Activated CD4-positive, alpha-beta memory T cell treated with anti-CD3 and anti-CD28 coated beads, Interleukin-2, amount 10 ng/mL, durations not matched to agents 7 days and 5 days (primary cell): ENCODE measurements around the gene GINS1. TPM values are rescaled to one million over a fixed set of nuclear protein-coding genes. Genes with fewer than 3 reads are reported as not detected.

Source experiments
- CTCF ChIA-PET: fragments of 350-600 bp; sonication (Branson Sonifier 250); formaldehyde crosslinking; loops from one replicate; lab custom pipeline; 2021; ENCODE audit warnings: antibody characterized with exemption, inconsistent platforms; lab: Charles Lee
- POLR2A ChIA-PET: fragments of 350-600 bp; sonication (Branson Sonifier 250); formaldehyde crosslinking; loops from one replicate; lab custom pipeline; 2021; ENCODE audit warnings: antibody characterized with exemption; lab: Charles Lee
- DNase-seq: peaks from one replicate; pipeline ENCODE4 v3.0.0-alpha.2; 2020
- H3K27ac Mint-ChIP-seq: one replicate; pipeline ENCODE4 v1.8.0; 2021; ENCODE audit warnings: mild to moderate bottlenecking, mixed read lengths
- H3K27me3 Mint-ChIP-seq: one replicate; pipeline ENCODE4 v1.8.0; 2021; ENCODE audit warnings: mixed read lengths
- H3K36me3 Mint-ChIP-seq: one replicate; pipeline ENCODE4 v1.8.0; 2021; ENCODE audit warnings: low read depth, mixed read lengths
- H3K4me1 Mint-ChIP-seq: one replicate; pipeline ENCODE4 v1.8.0; 2021; ENCODE audit warnings: mixed read lengths
- H3K4me3 Mint-ChIP-seq: one replicate; pipeline ENCODE4 v1.8.0; 2021; ENCODE audit warnings: mild to moderate bottlenecking, mixed read lengths
- H3K9me3 Mint-ChIP-seq: one replicate; pipeline ENCODE4 v1.8.0; 2021; ENCODE audit warnings: mixed read lengths
- total RNA-seq, 2 experiments: library from RNA; stranded (reverse); gene quantifications; one replicate each; pipeline ENCODE4 v1.2.3, GENCODE V29; 2021

The GINS1 gene
- total RNA-seq, 2 experiments from 2014 or later, result 27.5 to 28.0 TPM

DNA sequence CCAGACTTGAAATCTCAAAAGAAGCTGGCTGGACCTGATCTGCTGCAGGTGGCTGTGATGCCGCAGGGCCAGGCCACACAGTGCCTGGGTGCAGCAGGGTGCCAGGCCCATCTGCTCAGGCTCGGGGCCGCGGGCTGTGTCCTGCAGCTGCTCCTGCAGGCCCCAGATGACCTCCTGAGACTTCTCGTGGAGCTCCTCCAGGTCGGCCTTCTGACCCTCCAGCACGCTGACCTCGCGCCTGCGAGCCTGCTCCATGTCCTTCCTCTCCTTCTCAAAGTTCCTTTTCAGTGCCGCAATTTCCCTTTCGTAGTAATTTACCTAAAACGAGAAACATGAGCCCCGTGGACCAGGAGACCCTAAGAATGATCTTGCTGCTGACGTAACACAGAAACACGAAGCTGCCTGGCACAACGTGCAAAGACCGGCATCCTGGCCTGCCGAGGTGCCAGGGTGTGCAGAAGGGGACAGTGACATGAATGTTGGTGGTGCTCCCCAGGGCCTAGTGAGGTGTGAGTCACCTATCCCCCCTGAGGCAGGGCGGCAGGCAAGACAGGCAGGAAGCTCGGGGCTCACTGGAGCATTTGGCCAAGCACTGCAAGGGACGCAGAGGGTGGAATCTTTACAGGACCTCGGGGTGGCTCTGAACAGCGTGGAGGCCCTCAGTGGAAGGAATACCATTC, 71.6 kb downstream of the GINS1 start:
- no peaks in the 10 kb centered on the region for H3K36me3 Mint-ChIP-seq
- ChIA-PET POLR2A (no interaction called here), CTCF (interaction anchor here (0.8 kb wide), 1 partner anchor 284 kb away, joined by 3 read pairs; no protein-coding TSS in a partner anchor)
- no peak overlapping the region for H3K4me3 Mint-ChIP-seq
- H3K9me3 Mint-ChIP-seq, result no peaks in the 10 kb centered on the region
- no peak for DNase-seq
- H3K4me1 Mint-ChIP-seq, result no peaks in the 10 kb centered on the region
- no peaks in the 10 kb centered on the region for H3K27me3 Mint-ChIP-seq
- no peak overlapping the region for H3K27ac Mint-ChIP-seq

- no peaks in the 10 kb centered on the region for H3K9me3 Mint-ChIP-seq
- no peak for DNase-seq
- H3K27ac Mint-ChIP-seq, result no peak overlapping the region
- ChIA-PET POLR2A (no interaction called here), CTCF (no interaction called here)
- H3K27me3 Mint-ChIP-seq, result no peaks in the 10 kb centered on the region
- H3K36me3 Mint-ChIP-seq, result no peaks in the 10 kb centered on the region
- H3K4me3 Mint-ChIP-seq, result no peak overlapping the region
- peaks cover 4% of the 10 kb centered on the region for H3K4me1 Mint-ChIP-seq
These were observed 72.2 kb downstream of the GINS1 start for GRCh38 chr20:25479638-25480037.

DNA sequence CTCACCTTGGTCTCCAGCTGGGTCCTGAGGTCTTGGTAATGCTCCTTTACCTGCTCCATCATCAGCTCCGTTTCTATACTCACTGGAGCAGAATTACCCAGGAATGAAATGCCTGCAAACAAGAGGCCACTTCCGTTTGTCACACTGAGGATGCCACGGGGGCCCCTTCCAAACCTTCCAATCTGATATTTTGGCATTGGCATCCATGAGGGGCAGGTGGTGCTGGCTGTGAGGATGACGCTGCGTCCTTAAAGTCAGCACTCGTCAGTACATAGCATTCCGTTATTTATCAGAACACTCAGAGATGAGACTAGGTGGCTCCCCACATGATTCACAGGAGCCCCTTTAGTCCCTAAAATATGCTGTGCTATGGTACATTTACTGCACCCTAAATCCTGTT, 72.7 kb downstream of the GINS1 start:
- Mint-ChIP-seq H3K4me3 (no peak overlapping the region), H3K4me1 (peaks cover 9% of the 10 kb centered on the region), H3K36me3 (no peaks in the 10 kb centered on the region), H3K9me3 (no peaks in the 10 kb centered on the region), H3K27me3 (no peaks in the 10 kb centered on the region), H3K27ac (no peak overlapping the region)
- ChIA-PET CTCF (no interaction called here), POLR2A (no interaction called here)
- DNase-seq, result no peak

DNA sequence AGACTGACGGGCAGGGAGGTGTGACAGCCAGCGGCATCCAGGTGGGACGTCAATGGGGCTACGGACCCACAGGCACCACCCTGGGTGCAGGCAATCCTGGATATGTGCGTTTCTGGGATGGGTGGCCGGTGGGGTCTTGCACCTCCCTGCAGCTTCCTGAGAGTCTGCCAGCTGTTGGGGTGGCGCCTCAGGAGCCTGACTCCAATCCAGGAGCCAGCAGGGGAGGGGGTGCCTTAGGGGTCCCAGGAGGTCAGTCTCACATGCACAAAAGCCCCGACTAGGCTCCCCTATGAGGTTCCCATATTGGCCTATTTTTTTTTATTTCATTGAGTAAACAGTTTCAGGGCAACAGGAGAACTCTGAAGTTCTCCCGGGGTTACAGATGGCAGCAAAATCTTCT, 73.3 kb downstream of the GINS1 start:
- H3K27me3 Mint-ChIP-seq, result no peaks in the 10 kb centered on the region
- no peaks in the 10 kb centered on the region for H3K9me3 Mint-ChIP-seq
- no peak overlapping the region for H3K27ac Mint-ChIP-seq

DNA sequence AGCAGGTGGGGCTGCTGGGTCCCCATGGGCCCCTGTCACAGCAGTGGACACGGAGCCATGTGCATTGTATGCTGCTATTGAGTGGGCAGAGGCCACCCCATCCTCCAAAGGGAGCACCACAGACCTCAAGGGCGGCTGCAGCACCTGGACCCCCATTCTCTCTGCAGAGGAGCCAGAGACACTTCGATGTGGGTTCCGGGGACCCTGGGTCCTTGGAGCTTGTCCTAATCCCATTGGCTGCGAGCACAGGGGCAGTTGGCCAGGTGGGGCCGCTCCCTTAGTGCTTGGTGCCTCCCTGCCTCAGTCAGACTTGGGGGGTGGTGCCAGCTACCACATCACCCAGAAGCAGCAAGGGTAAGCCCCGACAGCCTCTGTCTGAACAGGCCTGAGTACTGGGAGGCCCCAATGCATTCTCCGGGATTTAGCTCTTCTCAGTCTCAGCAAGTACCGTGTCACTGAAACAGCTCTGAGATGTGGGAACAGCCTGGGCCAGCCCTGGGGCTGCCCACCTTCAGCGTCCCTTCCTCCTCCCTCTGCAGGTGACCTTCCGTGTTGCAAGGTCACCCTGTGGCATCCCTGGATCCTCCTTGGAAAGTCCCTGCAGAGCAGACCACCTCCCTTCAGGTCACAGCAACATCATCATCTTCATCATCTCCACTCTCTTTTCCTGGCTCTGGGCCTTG, 73.9 kb downstream of the GINS1 start:
- ChIA-PET POLR2A (no interaction called here), CTCF (no interaction called here)
- no peaks in the 10 kb centered on the region for H3K36me3 Mint-ChIP-seq
- DNase-seq, result no peak
- peaks cover 18% of the 10 kb centered on the region for H3K4me1 Mint-ChIP-seq
- H3K9me3 Mint-ChIP-seq, result no peaks in the 10 kb centered on the region
- H3K4me3 Mint-ChIP-seq, result no peak overlapping the region
- no peaks in the 10 kb centered on the region for H3K27me3 Mint-ChIP-seq
- no peak overlapping the region for H3K27ac Mint-ChIP-seq

More for the DNA sequence above, 73.3 kb downstream of the GINS1 start:
- no peaks in the 10 kb centered on the region for H3K36me3 Mint-ChIP-seq
- DNase-seq, result no peak
- POLR2A ChIA-PET, result no interaction called here
- CTCF ChIA-PET, result no interaction called here
- no peak overlapping the region for H3K4me3 Mint-ChIP-seq
- H3K4me1 Mint-ChIP-seq, result peaks cover 14% of the 10 kb centered on the region

DNA sequence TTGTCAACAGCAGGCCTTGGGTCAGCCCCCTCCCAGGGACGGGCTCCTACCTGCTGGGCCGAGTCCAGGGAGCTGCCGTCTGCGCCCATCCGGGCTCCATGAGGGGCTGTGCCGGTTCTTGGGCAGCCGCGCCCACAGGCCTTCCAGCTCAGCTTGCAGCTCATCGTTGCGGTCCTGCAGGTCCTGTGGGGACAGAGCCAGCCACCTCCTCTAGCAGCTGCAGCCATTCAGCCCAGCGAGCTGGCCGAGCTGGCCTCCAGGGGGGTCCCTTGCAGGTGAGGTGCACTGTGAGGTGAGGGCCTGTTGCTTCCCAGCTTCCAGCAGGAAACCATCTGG, 74.4 kb downstream of the GINS1 start:
- no peak for DNase-seq
- POLR2A ChIA-PET, result no interaction called here
- H3K27ac Mint-ChIP-seq, result no peak overlapping the region
- H3K9me3 Mint-ChIP-seq, result no peaks in the 10 kb centered on the region
- H3K27me3 Mint-ChIP-seq, result no peaks in the 10 kb centered on the region
- H3K4me3 Mint-ChIP-seq, result no peak overlapping the region
- no peaks in the 10 kb centered on the region for H3K36me3 Mint-ChIP-seq
- CTCF ChIA-PET, result no interaction called here
- peaks cover 21% of the 10 kb centered on the region for H3K4me1 Mint-ChIP-seq

GRCh38 chr20:25483431-25484132, 76.1 kb downstream of the GINS1 start:
- Mint-ChIP-seq H3K36me3 (no peaks in the 10 kb centered on the region), H3K27ac (no peak overlapping the region), H3K27me3 (no peaks in the 10 kb centered on the region), H3K4me3 (no peak overlapping the region), H3K9me3 (no peaks in the 10 kb centered on the region), H3K4me1 (peaks cover 21% of the 10 kb centered on the region)
- POLR2A ChIA-PET, result no interaction called here
- DNase-seq, result no peak
- CTCF ChIA-PET, result no interaction called here

GRCh38 chr20:25484224-25484846, 76.9 kb downstream of the GINS1 start:
- POLR2A ChIA-PET, result no interaction called here
- Mint-ChIP-seq H3K36me3 (no peaks in the 10 kb centered on the region), H3K27me3 (no peaks in the 10 kb centered on the region), H3K4me1 (peaks cover 21% of the 10 kb centered on the region), H3K27ac (no peak overlapping the region), H3K4me3 (no peak overlapping the region), H3K9me3 (no peaks in the 10 kb centered on the region)
- CTCF ChIA-PET, result no interaction called here
- DNase-seq, result no peak

- Mint-ChIP-seq H3K4me1 (peaks cover 21% of the 10 kb centered on the region), H3K9me3 (no peaks in the 10 kb centered on the region), H3K4me3 (no peak overlapping the region), H3K27me3 (no peaks in the 10 kb centered on the region), H3K36me3 (no peaks in the 10 kb centered on the region), H3K27ac (no peak overlapping the region)
- CTCF ChIA-PET, result no interaction called here
- DNase-seq, result no peak
- POLR2A ChIA-PET, result no interaction called here
These were observed 77.5 kb downstream of the GINS1 start for GRCh38 chr20:25484911-25485511.

DNA sequence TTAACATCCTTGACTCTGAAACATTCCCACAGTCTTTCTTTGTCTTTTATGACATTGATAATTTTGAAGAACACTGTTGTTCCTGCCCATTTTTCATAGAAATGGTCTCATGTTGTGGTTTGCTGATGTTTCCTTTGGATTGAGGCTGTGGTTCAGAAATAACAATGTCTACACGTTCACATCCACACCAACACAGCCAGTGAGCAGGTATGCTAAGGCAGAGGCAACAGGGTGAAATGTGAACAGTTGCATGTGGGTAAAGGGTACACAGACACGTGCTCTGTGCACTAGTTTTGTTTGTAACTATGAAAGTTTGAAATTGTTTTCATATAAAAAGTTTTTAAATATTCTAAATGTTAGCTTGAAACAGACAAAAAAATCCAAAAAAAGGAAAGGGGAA, 78.4 kb downstream of the GINS1 start:
- POLR2A ChIA-PET, result no interaction called here
- no peak overlapping the region for H3K27ac Mint-ChIP-seq
- no peaks in the 10 kb centered on the region for H3K9me3 Mint-ChIP-seq
- CTCF ChIA-PET, result no interaction called here
- H3K27me3 Mint-ChIP-seq, result no peaks in the 10 kb centered on the region
- H3K4me3 Mint-ChIP-seq, result no peak overlapping the region
- H3K36me3 Mint-ChIP-seq, result no peaks in the 10 kb centered on the region
- H3K4me1 Mint-ChIP-seq, result peaks cover 21% of the 10 kb centered on the region
- DNase-seq, result no peak

- POLR2A ChIA-PET, result interaction anchor here (1.3 kb wide), 1 partner anchor 10 kb away, joined by 3 read pairs; no protein-coding TSS in a partner anchor
- H3K27me3 Mint-ChIP-seq, result no peaks in the 10 kb centered on the region
- CTCF ChIA-PET, result no interaction called here
These were observed 78.9 kb downstream of the GINS1 start for GRCh38 chr20:25486377-25486776.

DNA sequence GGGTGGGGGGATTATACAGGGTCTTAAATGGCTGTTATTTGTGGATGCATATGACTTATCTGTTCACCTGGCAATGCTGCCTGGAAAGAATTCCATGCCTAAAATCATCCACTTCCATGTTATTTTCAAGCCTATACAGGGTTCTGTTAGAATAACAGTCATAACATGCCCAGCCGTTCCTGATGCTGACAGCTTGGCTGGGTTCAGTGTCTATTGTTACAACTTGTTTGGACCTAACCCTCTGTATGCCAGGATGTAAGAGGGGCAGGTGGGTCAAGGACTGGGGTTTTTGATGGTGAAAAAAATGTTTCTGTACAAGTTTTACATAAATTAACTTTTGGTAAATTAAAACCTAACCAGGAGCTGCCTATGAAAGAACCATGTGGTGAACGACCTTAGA, 79.8 kb downstream of the GINS1 start:
- no peaks in the 10 kb centered on the region for H3K9me3 Mint-ChIP-seq
- peaks cover 21% of the 10 kb centered on the region for H3K4me1 Mint-ChIP-seq
- no peak overlapping the region for H3K4me3 Mint-ChIP-seq
- no peaks in the 10 kb centered on the region for H3K36me3 Mint-ChIP-seq
- POLR2A ChIA-PET, result interaction anchor here (1.3 kb wide), 1 partner anchor 9 kb away, joined by 3 read pairs; no protein-coding TSS in a partner anchor
- CTCF ChIA-PET, result no interaction called here
- no peak for DNase-seq
- no peaks in the 10 kb centered on the region for H3K27me3 Mint-ChIP-seq
- H3K27ac Mint-ChIP-seq, result no peak overlapping the region

More at GRCh38 chr20:25486377-25486776, 78.9 kb downstream of the GINS1 start:
- Mint-ChIP-seq H3K4me3 (no peak overlapping the region), H3K36me3 (no peaks in the 10 kb centered on the region), H3K9me3 (no peaks in the 10 kb centered on the region), H3K4me1 (peaks cover 21% of the 10 kb centered on the region), H3K27ac (no peak overlapping the region)
- no peak for DNase-seq

DNA sequence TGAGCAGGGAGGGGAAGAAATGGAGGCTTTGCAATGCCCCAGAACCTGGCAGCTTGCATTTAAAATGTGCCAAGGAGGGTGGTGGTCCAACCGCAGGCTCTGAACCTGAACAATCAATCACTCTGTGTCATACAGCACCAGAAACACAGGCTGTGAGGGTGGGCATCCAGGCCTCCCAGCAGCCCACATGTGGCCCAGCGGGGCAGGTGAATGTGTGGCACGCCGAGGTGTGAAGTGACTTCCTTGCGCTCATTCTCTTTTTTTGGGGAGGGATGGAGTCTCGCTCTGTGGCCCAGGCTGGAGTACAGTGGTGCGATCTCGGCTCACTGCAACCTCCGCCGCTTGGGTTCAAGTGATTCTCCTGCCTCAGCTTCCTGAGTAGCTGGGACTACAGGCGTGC, 80.5 kb downstream of the GINS1 start:
- no peak for DNase-seq
- Mint-ChIP-seq H3K27ac (no peak overlapping the region), H3K4me1 (peaks cover 21% of the 10 kb centered on the region), H3K9me3 (no peaks in the 10 kb centered on the region), H3K4me3 (no peak overlapping the region), H3K27me3 (no peaks in the 10 kb centered on the region), H3K36me3 (no peaks in the 10 kb centered on the region)
- ChIA-PET CTCF (no interaction called here), POLR2A (no interaction called here)
